KG1 (cell line): ENCODE results near the gene GAS5.
"Not testable (repeated sequence)": the region's sequence is repeated elsewhere in the genome, so short reads cannot be mapped to it uniquely, and the experiment has no call there.

Experiments
- DNase-seq: peaks from one replicate; lab custom pipeline; 2025; lab: John Stamatoyannopoulos, UW

Gene GAS5

GRCh38 chr1:173867753-173868265 is at the start of gene GAS5:
TSS of gene GAS5 (minus strand) at chr1:173867989.
- peak; percentile 97 for DNase-seq

GRCh38 chr1:173917149-173917548 is 49.4 kb upstream of the GAS5 start, which contains the start of gene SERPINC1:
TSS of gene SERPINC1 (minus strand) at chr1:173917327. CDS start at chr1:173917259, 68 bp downstream.
- DNase-seq: no peak

GRCh38 chr1:173916667-173917066 is 48.9 kb upstream of the GAS5 start:
- DNase-seq: no peak

GRCh38 chr1:173915596-173915995 is 47.8 kb upstream of the GAS5 start:
- DNase-seq: no peak

- no peak for DNase-seq
These were observed 46.6 kb upstream of the GAS5 start for GRCh38 chr1:173914366-173914871.

GRCh38 chr1:173913111-173913510 is 45.3 kb upstream of the GAS5 start:
- DNase-seq: no peak

GRCh38 chr1:173903827-173904531 is 36.2 kb upstream of the GAS5 start:
- no peak for DNase-seq

- no peak for DNase-seq
These were observed 33.2 kb upstream of the GAS5 start for GRCh38 chr1:173900992-173901391.

- DNase-seq: no peak
These were observed 32.6 kb upstream of the GAS5 start for GRCh38 chr1:173900427-173900826.

- DNase-seq: no peak
These were observed 26.4 kb upstream of the GAS5 start for GRCh38 chr1:173894189-173894588.

GRCh38 chr1:173893611-173894010 is 25.8 kb upstream of the GAS5 start:
- DNase-seq: no peak

GRCh38 chr1:173889885-173890284 is 22.1 kb upstream of the GAS5 start:
- no peak for DNase-seq

GRCh38 chr1:173888749-173889148 is 21.0 kb upstream of the GAS5 start:
- DNase-seq: no peak

GRCh38 chr1:173887627-173888026 is 19.8 kb upstream of the GAS5 start:
- no peak for DNase-seq

GRCh38 chr1:173886746-173887611 is 19.2 kb upstream of the GAS5 start:
- no peak for DNase-seq

GRCh38 chr1:173884701-173885100 is 16.9 kb upstream of the GAS5 start:
- DNase-seq: no peak

GRCh38 chr1:173881117-173881516 is 13.3 kb upstream of the GAS5 start:
- DNase-seq: not testable (repeated sequence)

GRCh38 chr1:173878251-173878650 is 10.5 kb upstream of the GAS5 start:
- DNase-seq: no peak

- DNase-seq: no peak
These were observed 8.9 kb upstream of the GAS5 start for GRCh38 chr1:173876732-173877131.

GRCh38 chr1:173871500-173871899 is 3.7 kb upstream of the GAS5 start:
- DNase-seq: no peak

- no peak for DNase-seq
These were observed 3.3 kb upstream of the GAS5 start for GRCh38 chr1:173871091-173871490.

- DNase-seq: peak; percentile 60
These were observed 2.7 kb upstream of the GAS5 start for GRCh38 chr1:173870252-173871075.
